ENCODE data around the gene SLC47A1. TPM values are rescaled to one million over a fixed set of nuclear protein-coding genes. Genes with fewer than 3 reads are reported as not detected.

Gene SLC47A1
- total and polyA plus RNA-seq, 2 of the 4 experiments (the other 2 are of a cell fraction) = not detected

DNA sequence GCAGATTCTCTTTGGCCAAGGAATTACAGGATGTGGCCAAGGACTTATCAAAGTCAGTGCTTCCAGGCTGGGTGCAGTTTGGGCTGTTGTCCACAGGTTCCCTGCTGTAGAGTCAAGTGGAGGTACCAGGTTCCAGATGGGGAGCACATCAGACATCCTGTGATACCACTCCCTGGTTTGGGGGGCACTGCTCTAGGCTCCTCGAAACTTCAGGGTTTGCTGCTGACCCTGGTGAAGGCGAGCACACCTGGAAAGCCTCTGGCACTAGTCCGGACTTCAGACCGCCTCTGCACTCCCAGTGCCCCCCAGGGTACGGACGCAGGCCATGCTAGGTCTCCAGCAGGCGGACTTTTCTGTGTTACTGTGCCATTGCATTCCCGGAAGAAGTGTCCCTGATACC lies 10.7 kb downstream of the SLC47A1 start:
- H2AFZ ChIP-seq (replicated peaks; ENCODE audit: low read length, poor library complexity) = no peak overlapping the region
- no peaks in the 10 kb centered on the region for H3K9me3 ChIP-seq (ENCODE audit: control insufficient read depth, insufficient read depth, low read length)
- no peak for TF ChIP-seq MAFK (IDR thresholded peaks at IDR 0.05; ENCODE audit: low read depth, low read length)
- no peak for TF ChIP-seq POLR2A (IDR thresholded peaks at IDR 0.05; ENCODE audit: low read depth, low read length)
- TF ChIP-seq RAD21 (IDR thresholded peaks at IDR 0.05; ENCODE audit: low read length) = no peak
- no peak for TF ChIP-seq RFX5 (IDR thresholded peaks at IDR 0.05; ENCODE audit: low read depth, low read length)
- no peak for TF ChIP-seq MAZ (IDR thresholded peaks at IDR 0.05; ENCODE audit: borderline replicate concordance, low read depth, low read length)
- no peak for TF ChIP-seq NFE2L2 (IDR thresholded peaks at IDR 0.05; ENCODE audit: low read depth, low read length)
- TF ChIP-seq CHD1 (IDR thresholded peaks at IDR 0.05; ENCODE audit: low read depth, low read length) = no peak
- TF ChIP-seq, protein P1, sequence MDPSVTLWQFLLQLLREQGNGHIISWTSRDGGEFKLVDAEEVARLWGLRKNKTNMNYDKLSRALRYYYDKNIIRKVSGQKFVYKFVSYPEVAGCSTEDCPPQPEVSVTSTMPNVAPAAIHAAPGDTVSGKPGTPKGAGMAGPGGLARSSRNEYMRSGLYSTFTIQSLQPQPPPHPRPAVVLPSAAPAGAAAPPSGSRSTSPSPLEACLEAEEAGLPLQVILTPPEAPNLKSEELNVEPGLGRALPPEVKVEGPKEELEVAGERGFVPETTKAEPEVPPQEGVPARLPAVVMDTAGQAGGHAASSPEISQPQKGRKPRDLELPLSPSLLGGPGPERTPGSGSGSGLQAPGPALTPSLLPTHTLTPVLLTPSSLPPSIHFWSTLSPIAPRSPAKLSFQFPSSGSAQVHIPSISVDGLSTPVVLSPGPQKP (IDR thresholded peaks at IDR 0.05; ENCODE audit: borderline replicate concordance, low read depth, low read length) = no peak
- no peak for TF ChIP-seq CEBPB (IDR thresholded peaks at IDR 0.05; ENCODE audit: low read depth, low read length)
- no peak for TF ChIP-seq BHLHE40 (IDR thresholded peaks at IDR 0.05; ENCODE audit: low read depth, low read length)
- TF ChIP-seq, protein P2, sequence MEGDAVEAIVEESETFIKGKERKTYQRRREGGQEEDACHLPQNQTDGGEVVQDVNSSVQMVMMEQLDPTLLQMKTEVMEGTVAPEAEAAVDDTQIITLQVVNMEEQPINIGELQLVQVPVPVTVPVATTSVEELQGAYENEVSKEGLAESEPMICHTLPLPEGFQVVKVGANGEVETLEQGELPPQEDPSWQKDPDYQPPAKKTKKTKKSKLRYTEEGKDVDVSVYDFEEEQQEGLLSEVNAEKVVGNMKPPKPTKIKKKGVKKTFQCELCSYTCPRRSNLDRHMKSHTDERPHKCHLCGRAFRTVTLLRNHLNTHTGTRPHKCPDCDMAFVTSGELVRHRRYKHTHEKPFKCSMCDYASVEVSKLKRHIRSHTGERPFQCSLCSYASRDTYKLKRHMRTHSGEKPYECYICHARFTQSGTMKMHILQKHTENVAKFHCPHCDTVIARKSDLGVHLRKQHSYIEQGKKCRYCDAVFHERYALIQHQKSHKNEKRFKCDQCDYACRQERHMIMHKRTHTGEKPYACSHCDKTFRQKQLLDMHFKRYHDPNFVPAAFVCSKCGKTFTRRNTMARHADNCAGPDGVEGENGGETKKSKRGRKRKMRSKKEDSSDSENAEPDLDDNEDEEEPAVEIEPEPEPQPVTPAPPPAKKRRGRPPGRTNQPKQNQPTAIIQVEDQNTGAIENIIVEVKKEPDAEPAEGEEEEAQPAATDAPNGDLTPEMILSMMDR (conservative IDR thresholded peaks at IDR 0.05; ENCODE audit: low read depth, low read length) = no peak
- TF ChIP-seq RCOR1 (IDR thresholded peaks at IDR 0.05; ENCODE audit: insufficient replicate concordance, low read length) = no peak
- H2BK120ac ChIP-seq (ENCODE audit: low read depth, low read length) = no peak overlapping the region
- H3K56ac ChIP-seq (ENCODE audit: extremely low read depth, insufficient read depth, low read length) = no peak overlapping the region
- no peak overlapping the region for H3K4ac ChIP-seq (ENCODE audit: low read depth, low read length)
- no peak overlapping the region for H2AK5ac ChIP-seq (ENCODE audit: low read depth, low read length)
- no peak overlapping the region for H4K8ac ChIP-seq (ENCODE audit: low read depth in 2 of 2, low read length in 2 of 2)
- in situ Hi-C loops (cut with MboI; ENCODE audit: low sequenced_read_pairs) (no loop called here), dilution Hi-C loops (cut with HindIII; ENCODE audit: low sequenced_read_pairs, unreplicated experiment) (no loop called here), intact Hi-C loops (cut with micrococcal nuclease) (no loop called here)
- no peak overlapping the region for H4K91ac ChIP-seq (ENCODE audit: insufficient read depth, low read depth, low read length)
- no peaks in the 10 kb centered on the region for H3K4me1 ChIP-seq (ENCODE audit: control insufficient read depth, insufficient read depth, low read length)
- no peak overlapping the region for H2AK9ac ChIP-seq (replicated peaks; ENCODE audit: low read depth, low read length, poor library complexity)
- no peak overlapping the region for H2BK15ac ChIP-seq (ENCODE audit: low read depth, low read length)
- H3K4me2 ChIP-seq (ENCODE audit: low read depth, low read length) = no peak overlapping the region
- no peak overlapping the region for H3K18ac ChIP-seq (ENCODE audit: low read depth, low read length)
- H3K36me3 ChIP-seq (ENCODE audit: control insufficient read depth, insufficient read depth, low read length) = no peaks in the 10 kb centered on the region
- H3K9me1 ChIP-seq (ENCODE audit: insufficient read depth, low read length) = no peaks in the 10 kb centered on the region
- WGBS, 2 experiments (ENCODE audit: extremely low coverage in 2 of 2, insufficient read length in 1 of 2) = 100% methylated on average over 2 of the region's 8 CpGs; no CpG with 5 or more reads in 1 of the 2 experiments
- H3K4me3 ChIP-seq (ENCODE audit: insufficient read depth, low read depth, low read length) = no peak overlapping the region
- no peaks in the 10 kb centered on the region for H4K20me1 ChIP-seq (ENCODE audit: insufficient read depth, low read length)
- H2BK5ac ChIP-seq (ENCODE audit: low read depth, low read length, poor library complexity, severe bottlenecking) = no peak overlapping the region
- no peak overlapping the region for H3K14ac ChIP-seq (replicated peaks; ENCODE audit: low read depth, low read length)
- POLR2A ChIA-PET (ENCODE audit: unreplicated experiment) = no interaction called here
- peaks cover 24% of the 10 kb centered on the region for H3K27me3 ChIP-seq (ENCODE audit: control insufficient read depth, insufficient read depth, low read length)
- CTCF ChIA-PET = no interaction called here
- no peak overlapping the region for H4K5ac ChIP-seq (ENCODE audit: low read depth, low read length)
- H2BK20ac ChIP-seq (ENCODE audit: low read depth, low read length) = no peak overlapping the region
- ATAC-seq (ENCODE audit: low read depth) = no peak
- no TSS peak for BruUV-seq (replicated peaks)
- no peak overlapping the region for H3K23ac ChIP-seq (ENCODE audit: low read depth, low read length)
- H3K27ac ChIP-seq (ENCODE audit: insufficient read depth, low read length) = no peak overlapping the region
- H3K79me1 ChIP-seq (ENCODE audit: low read depth in 1 of 2, low read length in 2 of 2) = no peaks in the 10 kb centered on the region
- no peak overlapping the region for H3K9ac ChIP-seq (ENCODE audit: low read depth, low read length)
- DNase-seq = no peak

Measured in IMR-90 (cell line).